AG09309 (cell line): Measurements from ENCODE around the gene CGAS.

Experiments used
- DNase-seq: peaks from one replicate; pipeline ENCODE4 v3.0.0-alpha.2; 2010; ENCODE audit warnings: low read depth
- H3K4me3 ChIP-seq: 2 replicates; pipeline ENCODE4 v1.5.1; 2011; ENCODE audit warnings: mild to moderate bottlenecking, low read depth, low read length, moderate library complexity; ENCODE audit not compliant: control insufficient read depth
- CTCF ChIP-seq: IDR thresholded peaks from 2 replicates; pipeline ENCODE4 v1.5.1; 2011; ENCODE audit warnings: mild to moderate bottlenecking, low read depth, low read length, inconsistent platforms; ENCODE audit not compliant: insufficient read depth, control insufficient read depth; ENCODE audit errors: missing control alignments

CGAS gene

GRCh38 chr6:73452107-73452461 lies at the start of gene CGAS:
Gene CGAS, minus strand, starts transcription at chr6:73452297. Its CDS starts 116 bp downstream, at chr6:73452181.
- DNase-seq = peak; percentile 25
- TF ChIP-seq CTCF = no peak
- peak within 1 kb of the TSS; percentile 67 for H3K4me3 ChIP-seq

- H3K4me3 ChIP-seq = no peak overlapping the region
- no peak for DNase-seq
- TF ChIP-seq CTCF = no peak
Measured at GRCh38 chr6:73497915-73498314, 45.8 kb upstream of the CGAS start.

DNA sequence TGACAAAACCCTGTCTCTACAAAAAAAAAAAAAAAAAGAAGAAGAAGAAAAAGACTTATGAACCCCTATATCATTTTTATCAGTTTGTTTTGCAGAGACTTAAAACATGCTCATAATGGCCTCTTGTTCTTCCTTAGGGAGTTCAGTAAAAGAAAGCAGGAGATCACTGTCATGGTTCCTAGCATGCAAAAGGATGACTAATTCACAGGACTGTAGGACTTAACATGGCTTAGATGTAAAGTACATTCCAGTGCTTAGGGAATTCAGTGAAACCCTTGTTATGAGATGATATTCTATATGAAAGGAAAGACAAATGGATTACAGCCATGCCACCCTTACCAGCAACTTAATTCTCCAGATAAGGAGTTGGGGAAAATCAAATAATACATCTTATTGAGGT lies 39.3 kb upstream of the CGAS start:
- no peak for TF ChIP-seq CTCF
- no peak overlapping the region for H3K4me3 ChIP-seq
- no peak for DNase-seq

- TF ChIP-seq CTCF = no peak
- DNase-seq = no peak
- no peak overlapping the region for H3K4me3 ChIP-seq
Measured at GRCh38 chr6:73487473-73487872, 35.4 kb upstream of the CGAS start.

DNA sequence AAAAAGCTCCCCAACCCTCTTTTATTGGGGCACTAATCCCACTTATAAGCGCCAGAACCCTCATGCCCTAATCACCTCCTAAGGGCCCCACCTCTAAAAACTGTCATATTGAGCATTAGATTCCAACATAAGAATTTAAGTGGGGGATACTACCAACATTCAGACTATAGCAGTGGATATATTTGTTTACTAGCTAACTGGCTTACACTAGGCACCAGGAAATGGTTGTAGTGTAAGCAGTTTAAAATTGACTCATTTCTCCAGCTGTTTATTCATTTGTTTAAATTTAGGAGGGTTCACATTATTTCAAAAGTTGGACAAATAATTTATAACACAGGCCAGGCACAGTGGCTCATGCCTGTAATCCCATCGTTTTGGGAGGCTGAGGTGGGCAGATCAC lies 32.3 kb upstream of the CGAS start:
- DNase-seq = no peak
- TF ChIP-seq CTCF = no peak
- no peak overlapping the region for H3K4me3 ChIP-seq

GRCh38 chr6:73481969-73482368 lies 29.9 kb upstream of the CGAS start:
- no peak overlapping the region for H3K4me3 ChIP-seq
- no peak for DNase-seq
- no peak for TF ChIP-seq CTCF

DNA sequence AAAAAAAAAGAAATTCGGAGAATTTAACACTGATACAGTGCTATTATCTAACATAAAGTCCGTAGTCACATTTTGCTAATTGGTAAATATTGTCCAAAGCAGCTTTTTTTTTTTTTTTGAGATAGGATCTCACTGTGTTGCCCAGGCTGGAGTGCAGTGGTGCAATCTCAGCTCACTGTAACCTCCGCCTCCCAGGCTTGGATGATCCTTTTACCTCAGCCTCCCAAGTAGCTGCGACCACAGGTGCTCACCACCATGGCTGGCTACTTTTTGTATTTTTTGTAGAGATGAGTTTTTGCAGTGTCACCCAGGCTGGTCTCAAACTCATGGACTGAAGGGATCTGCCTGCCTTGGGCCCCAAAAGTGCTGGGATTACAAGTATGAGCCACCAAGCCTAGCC lies 25.3 kb upstream of the CGAS start:
- H3K4me3 ChIP-seq = no peak overlapping the region
- no peak for DNase-seq
- TF ChIP-seq CTCF = no peak
